B cell (primary cell): ENCODE data around the gene ANKDD1A. TPM values are rescaled to one million over a fixed set of nuclear protein-coding genes. Genes with fewer than 3 reads are reported as not detected.

Experiments
- ATAC-seq: fragments of 200-7000 bp; cut with Tn5 transposase; one replicate; pipeline ENCODE4 v1.10.0; 2021; ENCODE audit warnings: low read depth, mild to moderate bottlenecking, moderate number of reproducible peaks, moderate library complexity
- CTCF ChIA-PET: fragments of 350-600 bp; sonication (Branson Sonifier 250); formaldehyde crosslinking; loops from one replicate; lab custom pipeline; 2021; ENCODE audit warnings: antibody characterized with exemption, inconsistent platforms; lab: Charles Lee
- POLR2A ChIA-PET: fragments of 350-600 bp; sonication (Branson Sonifier 250); formaldehyde crosslinking; loops from one replicate; lab custom pipeline; 2021; ENCODE audit warnings: antibody characterized with exemption; lab: Charles Lee
- DNase-seq: peaks from one replicate; pipeline ENCODE4 v3.0.0; 2013
- H2AFZ ChIP-seq: 2 replicates; pipeline ENCODE4 v1.6.1; 2012; ENCODE audit warnings: mild to moderate bottlenecking, low read depth, low read length; ENCODE audit not compliant: insufficient read depth, poor library complexity, severe bottlenecking
- H3K27ac ChIP-seq, 2 donors: 1 replicate in 1 of 2; 2 replicates in 1 of 2; pipeline ENCODE4 v1.5.1; 2012 to 2013; ENCODE audit warnings: low read length in 2 of 2, mild to moderate bottlenecking in 2 of 2, moderate library complexity in 1 of 2
- H3K27me3 ChIP-seq, 4 experiments: fragments of 200-600 bp in 1 of 4; sonication (generic) in 1 of 4; replicated peaks in 1 of 4; 1 replicate in 2 of 4; 2 replicates in 2 of 4; pipeline versions ENCODE4 v1.6.1 to v1.7.0; 2013 to 2016; ENCODE audit warnings: low read length in 3 of 4, mild to moderate bottlenecking in 2 of 4, mixed read lengths in 1 of 4, moderate library complexity in 1 of 4; ENCODE audit not compliant: insufficient read depth in 4 of 4, control insufficient read depth in 3 of 4; ENCODE audit errors: control extremely low read depth in 1 of 4
- H3K36me3 ChIP-seq, 2 experiments: replicated peaks in 1 of 2; 1 replicate in 1 of 2; 2 replicates in 1 of 2; pipeline versions ENCODE4 v1.6.1 to v1.7.1; 2013; ENCODE audit warnings: low read length in 1 of 2; ENCODE audit not compliant: insufficient read depth in 2 of 2, control insufficient read depth in 1 of 2; ENCODE audit errors: control extremely low read depth in 1 of 2, extremely low read depth in 1 of 2
- H3K4me1 ChIP-seq, 2 donors: fragments of 200-600 bp in 1 of 2; sonication (generic) in 1 of 2; 1 replicate in 1 of 2; 2 replicates in 1 of 2; pipeline versions ENCODE4 v1.5.1 to v1.6.1; 2013 to 2017; ENCODE audit warnings: low read length in 2 of 2; ENCODE audit not compliant: control insufficient read depth in 2 of 2, insufficient read depth in 2 of 2
- H3K4me2 ChIP-seq: replicated peaks from 2 replicates; pipeline ENCODE3; 2012; ENCODE audit warnings: mild to moderate bottlenecking, low read depth, low read length; ENCODE audit not compliant: poor library complexity, severe bottlenecking
- H3K4me3 ChIP-seq, 5 experiments: fragments of 200-600 bp in 1 of 5; sonication (generic) in 1 of 5; 1 replicate in 3 of 5; 2 replicates in 2 of 5; pipeline versions ENCODE4 v1.5.1 to v1.7.0; 2011 to 2016; ENCODE audit warnings: low read length in 4 of 5, mild to moderate bottlenecking in 4 of 5, low read depth in 2 of 5, control low read depth in 1 of 5, moderate library complexity in 1 of 5; ENCODE audit not compliant: insufficient read depth in 1 of 5; ENCODE audit errors: control extremely low read depth in 1 of 5, extremely low read depth in 1 of 5
- H3K79me2 ChIP-seq: fragments of 200-600 bp; sonication (generic); one replicate; pipeline ENCODE4 v1.6.0; 2016; ENCODE audit warnings: low read length; ENCODE audit not compliant: control insufficient read depth, insufficient read depth
- H3K9ac ChIP-seq: fragments of 200-600 bp; sonication (generic); 2 replicates; pipeline ENCODE4 v1.6.1; 2017; ENCODE audit warnings: mild to moderate bottlenecking, low read length, moderate library complexity
- H3K9me3 ChIP-seq, 3 donors: one replicate each; pipeline versions ENCODE4 v1.6.1 to v1.7.1; 2013; ENCODE audit warnings: low read length in 2 of 3; ENCODE audit not compliant: control insufficient read depth in 2 of 3, insufficient read depth in 1 of 3; ENCODE audit errors: control extremely low read depth in 1 of 3
- H4K20me1 ChIP-seq: 2 replicates; pipeline ENCODE4 v1.6.0; 2012; ENCODE audit warnings: mild to moderate bottlenecking, low read length; ENCODE audit not compliant: insufficient read depth, control insufficient read depth, poor library complexity, severe bottlenecking
- H3K27ac Mint-ChIP-seq: one replicate; pipeline ENCODE4 v1.8.0; 2021; ENCODE audit warnings: mixed read lengths
- H3K27me3 Mint-ChIP-seq: one replicate; pipeline ENCODE4 v1.8.0; 2021; ENCODE audit warnings: mixed read lengths
- H3K4me1 Mint-ChIP-seq: one replicate; pipeline ENCODE4 v1.8.0; 2021; ENCODE audit warnings: mixed read lengths
- H3K4me3 Mint-ChIP-seq: one replicate; pipeline ENCODE4 v1.8.0; 2021; ENCODE audit warnings: mixed read lengths
- H3K9me3 Mint-ChIP-seq: one replicate; pipeline ENCODE4 v1.8.0; 2022; ENCODE audit warnings: mixed read lengths; ENCODE audit not compliant: insufficient read depth
- EZH2 ChIP-seq: IDR thresholded peaks from 2 replicates; pipeline ENCODE4 v1.6.1; 2012; ENCODE audit warnings: borderline replicate concordance, low read depth, mild to moderate bottlenecking, moderate library complexity, low read length; ENCODE audit not compliant: insufficient read depth, poor library complexity, severe bottlenecking
- WGBS: methylation state at CpG from one replicate; pipeline ENCODE4 v1.1.5; 2013; ENCODE audit warnings: missing lambda C conversion rate; ENCODE audit not compliant: insufficient coverage; 5-methylcytosine and 5-hydroxymethylcytosine counted together
- intact Hi-C: fragments of 100-400 bp; cut with micrococcal nuclease; formaldehyde crosslinking; loops from one replicate; pipeline ENCODE4 v1.10.0; 2022
- polyA plus RNA-seq: library from polyadenylated mRNA; depleted of rRNA; stranded (reverse); fragments of >200 nt; gene quantifications from 2 replicates; pipeline ENCODE4 v1.2.3, GENCODE V29; 2012
- total RNA-seq, 2 donors: library from RNA; stranded (reverse); fragments of 120-200 nt in 1 of 2; gene quantifications; 1 replicate in 1 of 2; 2 replicates in 1 of 2; pipeline versions ENCODE4 v1.2.3 to v1.2.4, GENCODE V29; 2013 to 2022
- TF ChIP-seq, protein P1 (sequence below): fragments of 200-600 bp; IDR thresholded peaks from one replicate; pipeline ENCODE4 v1.8.0; 2022; ENCODE audit warnings: antibody characterized with exemption, mild to moderate bottlenecking

Gene ANKDD1A
- total and polyA plus RNA-seq, 2 donors (not counting 1 experiment from before 2014, with no cell fraction given) = 2.6 to 2.7 TPM

DNA sequence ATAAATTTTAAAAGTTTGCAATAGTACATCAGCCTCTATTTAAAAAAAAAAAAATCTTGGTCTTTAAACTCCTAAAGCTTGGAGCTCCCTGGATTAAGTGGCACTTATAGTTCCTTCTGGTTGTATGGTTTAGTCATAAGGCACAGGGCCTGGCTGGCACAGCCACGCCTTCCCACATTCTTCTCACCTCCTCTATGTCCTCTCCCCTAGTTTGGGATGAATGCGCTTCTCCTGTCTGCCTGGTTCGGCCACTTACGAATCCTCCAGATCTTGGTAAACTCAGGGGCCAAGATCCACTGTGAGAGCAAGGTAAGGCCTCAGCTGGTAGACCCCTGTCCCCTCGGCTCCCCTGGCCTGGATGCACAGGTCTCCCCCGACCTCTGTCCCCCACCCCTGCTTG, 10.0 kb downstream of the ANKDD1A start:
- intact Hi-C loops = no loop called here
- ChIA-PET CTCF (interaction anchor here (1.3 to 1.8 kb wide), 2 partner anchors 113 to 191 kb away, joined by 3 to 7 read pairs; no protein-coding TSS in a partner anchor), POLR2A (no interaction called here)
- DNase-seq (no peak), ATAC-seq (no peak)
- no peaks in the 10 kb centered on the region for H4K20me1 ChIP-seq
- no peaks in the 10 kb centered on the region for H3K27me3 Mint-ChIP-seq
- no peak overlapping the region for H3K4me3 Mint-ChIP-seq
- no peaks in the 10 kb centered on the region for H3K79me2 ChIP-seq
- H3K36me3 ChIP-seq = no peaks in the 10 kb centered on the region
- no peaks in the 10 kb centered on the region for H3K9me3 Mint-ChIP-seq
- H3K27ac Mint-ChIP-seq = no peak overlapping the region
- H3K4me1 ChIP-seq = no peaks in the 10 kb centered on the region
- no peak for TF ChIP-seq EZH2
- TF ChIP-seq, protein P1, sequence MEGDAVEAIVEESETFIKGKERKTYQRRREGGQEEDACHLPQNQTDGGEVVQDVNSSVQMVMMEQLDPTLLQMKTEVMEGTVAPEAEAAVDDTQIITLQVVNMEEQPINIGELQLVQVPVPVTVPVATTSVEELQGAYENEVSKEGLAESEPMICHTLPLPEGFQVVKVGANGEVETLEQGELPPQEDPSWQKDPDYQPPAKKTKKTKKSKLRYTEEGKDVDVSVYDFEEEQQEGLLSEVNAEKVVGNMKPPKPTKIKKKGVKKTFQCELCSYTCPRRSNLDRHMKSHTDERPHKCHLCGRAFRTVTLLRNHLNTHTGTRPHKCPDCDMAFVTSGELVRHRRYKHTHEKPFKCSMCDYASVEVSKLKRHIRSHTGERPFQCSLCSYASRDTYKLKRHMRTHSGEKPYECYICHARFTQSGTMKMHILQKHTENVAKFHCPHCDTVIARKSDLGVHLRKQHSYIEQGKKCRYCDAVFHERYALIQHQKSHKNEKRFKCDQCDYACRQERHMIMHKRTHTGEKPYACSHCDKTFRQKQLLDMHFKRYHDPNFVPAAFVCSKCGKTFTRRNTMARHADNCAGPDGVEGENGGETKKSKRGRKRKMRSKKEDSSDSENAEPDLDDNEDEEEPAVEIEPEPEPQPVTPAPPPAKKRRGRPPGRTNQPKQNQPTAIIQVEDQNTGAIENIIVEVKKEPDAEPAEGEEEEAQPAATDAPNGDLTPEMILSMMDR = no peak
- 92% methylated on average over 4 of the region's 6 CpGs for WGBS
- H3K27ac ChIP-seq = no peak overlapping the region
- H3K4me2 ChIP-seq = no peak overlapping the region
- H2AFZ ChIP-seq = no peak overlapping the region
- H3K4me3 ChIP-seq = no peak overlapping the region
- no peak overlapping the region for H3K9ac ChIP-seq
- H3K9me3 ChIP-seq = peaks cover 0 to 4% (median 0%) of the 10 kb centered on the region in 3 donors
- peaks cover 3% of the 10 kb centered on the region for H3K4me1 Mint-ChIP-seq
- no peaks in the 10 kb centered on the region for H3K27me3 ChIP-seq

DNA sequence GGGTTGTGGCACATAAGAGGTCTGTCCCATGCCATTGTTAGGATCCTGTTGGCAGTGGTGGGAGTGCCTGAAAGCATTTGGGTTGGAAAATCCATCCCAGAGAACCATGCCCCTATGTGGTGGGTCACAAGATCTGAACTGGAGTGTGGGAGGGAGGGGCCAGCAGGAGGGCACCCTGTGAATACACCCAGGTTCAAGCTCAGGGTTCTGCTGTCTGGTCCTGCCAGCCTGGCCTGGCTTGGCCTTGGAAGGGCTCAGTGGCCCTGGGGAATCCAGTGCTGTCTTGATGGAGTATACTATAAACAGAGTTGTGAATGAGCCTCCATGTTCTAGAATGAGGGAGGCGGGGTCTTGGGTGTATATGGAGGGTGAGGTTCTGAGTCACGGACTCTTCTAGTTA, 11.8 kb downstream of the ANKDD1A start:
- Mint-ChIP-seq H3K27me3 (no peaks in the 10 kb centered on the region), H3K4me1 (peaks cover 10% of the 10 kb centered on the region), H3K4me3 (no peak overlapping the region), H3K9me3 (no peaks in the 10 kb centered on the region), H3K27ac (no peak overlapping the region)
- Histone ChIP-seq H3K36me3 (no peaks in the 10 kb centered on the region), H3K27ac (no peak overlapping the region), H4K20me1 (no peaks in the 10 kb centered on the region), H3K27me3 (no peaks in the 10 kb centered on the region), H2AFZ (no peak overlapping the region), H3K9ac (no peak overlapping the region), H3K4me3 (no peak overlapping the region), H3K9me3 (peaks cover 0 to 4% (median 0%) of the 10 kb centered on the region in 3 donors), H3K79me2 (no peaks in the 10 kb centered on the region), H3K4me1 (peaks cover under 1 to 2% of the 10 kb centered on the region in 2 donors), H3K4me2 (no peak overlapping the region)
- ATAC-seq = no peak
- CTCF ChIA-PET = no interaction called here
- no peak for DNase-seq
- intact Hi-C loops = no loop called here
- POLR2A ChIA-PET = no interaction called here
- WGBS = no CpG with 5 or more reads among the region's 2 CpGs
- TF ChIP-seq, protein P1 = no peak
- no peak for TF ChIP-seq EZH2
